Prostate gland (tissue), 2 donors: Measurements from ENCODE around the gene PPP1R3D. TPM values are rescaled to one million over a fixed set of nuclear protein-coding genes. Genes with fewer than 3 reads are reported as not detected.

Experiments
- DNase-seq: peaks from one replicate; pipeline ENCODE4 v3.0.0-alpha.2; 2019; ENCODE audit warnings: low spot score
- H3K27ac ChIP-seq, 2 donors: fragments of 200-600 bp; sonication (generic); 2 replicates each; pipeline ENCODE4 v1.5.1; 2017 to 2019
- H3K27me3 ChIP-seq: fragments of 200-600 bp; sonication (generic); replicated peaks from 2 replicates; pipeline ENCODE4 v1.5.1; 2019; ENCODE audit not compliant: insufficient read depth
- H3K36me3 ChIP-seq, 2 donors: fragments of 200-600 bp; sonication (generic); 1 replicate in 1 of 2; 2 replicates in 1 of 2; pipeline versions ENCODE4 v1.5.1 to v1.8.1; 2017 to 2019
- H3K4me1 ChIP-seq: fragments of 200-600 bp; sonication (generic); replicated peaks from 2 replicates; pipeline ENCODE4 v1.5.1; 2019
- H3K4me3 ChIP-seq, 2 donors: fragments of 200-600 bp; sonication (generic); 2 replicates each; pipeline ENCODE4 v1.5.1; 2017 to 2019
- H3K9me3 ChIP-seq: fragments of 200-600 bp; sonication (generic); 2 replicates; pipeline ENCODE4 v1.5.1; 2017
- POLR2A ChIP-seq: fragments of 450-650 bp; IDR thresholded peaks from one replicate; pipeline ENCODE4 v1.6.1; 2016; ENCODE audit warnings: antibody characterized with exemption, mild to moderate bottlenecking
- POLR2AphosphoS5 ChIP-seq: sonication (generic); formaldehyde crosslinking; IDR thresholded peaks from one replicate; pipeline ENCODE4 v1.6.1; 2017; ENCODE audit warnings: antibody characterized with exemption
- WGBS: methylation state at CpG from one replicate; pipeline ENCODE4 v1.1.5; 2018; 5-methylcytosine and 5-hydroxymethylcytosine counted together
- intact Hi-C: fragments of 100-400 bp; cut with DNase I; formaldehyde crosslinking; loops from one replicate; pipeline ENCODE4 v1.14.2; 2022
- total RNA-seq, 2 donors: library from RNA; depleted of rRNA; stranded (reverse); fragments of >200 nt; gene quantifications; one replicate each; pipeline ENCODE4 v1.1.0, GENCODE V29; 2016
- TF ChIP-seq, protein P1 (sequence below), 4 experiments: fragments of 200-600 bp in 2 of 4; fragments of 450-650 bp in 2 of 4; sonication (generic) in 2 of 4; IDR thresholded peaks; 1 replicate in 3 of 4; 2 replicates in 1 of 4; pipeline ENCODE4 v1.5.1; 2016 to 2019; ENCODE audit warnings: antibody characterized with exemption in 4 of 4, mild to moderate bottlenecking in 2 of 4, moderate library complexity in 2 of 4

Gene PPP1R3D
- total RNA-seq, 2 donors from 2014 or later: 16.0 to 16.6 TPM

DNA sequence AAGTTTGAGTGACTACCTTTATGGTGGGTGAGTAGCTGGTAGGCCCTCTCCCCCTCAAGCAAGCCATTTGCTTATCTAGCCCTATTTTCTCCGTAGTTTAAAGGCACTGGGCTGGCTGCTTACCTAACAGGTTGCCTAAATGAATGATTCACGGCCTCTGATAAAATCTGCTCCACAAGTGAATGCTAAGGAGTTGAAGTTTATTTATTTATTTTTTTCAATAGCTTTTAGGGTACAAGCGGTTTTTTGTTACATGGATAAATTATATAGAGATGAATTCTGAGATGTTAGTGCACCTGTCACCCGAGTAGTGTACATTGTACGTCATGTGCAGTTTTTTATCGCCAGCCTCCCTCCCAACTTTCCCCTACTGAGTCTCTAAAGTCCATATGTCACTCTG, 9.8 kb upstream of the PPP1R3D start:
- H3K4me1 ChIP-seq: peaks cover 11% of the 10 kb centered on the region
- no peak overlapping the region for H3K27ac ChIP-seq
- no peak for DNase-seq
- intact Hi-C loops: loop anchor here (10.0 kb wide), 1 partner anchor 105 kb away; no protein-coding TSS in a partner anchor
- no peaks in the 10 kb centered on the region for H3K9me3 ChIP-seq
- no peaks in the 10 kb centered on the region for H3K27me3 ChIP-seq
- no peak overlapping the region for H3K4me3 ChIP-seq
- TF ChIP-seq POLR2A (no peak), POLR2AphosphoS5 (no peak)
- TF ChIP-seq, protein P1, sequence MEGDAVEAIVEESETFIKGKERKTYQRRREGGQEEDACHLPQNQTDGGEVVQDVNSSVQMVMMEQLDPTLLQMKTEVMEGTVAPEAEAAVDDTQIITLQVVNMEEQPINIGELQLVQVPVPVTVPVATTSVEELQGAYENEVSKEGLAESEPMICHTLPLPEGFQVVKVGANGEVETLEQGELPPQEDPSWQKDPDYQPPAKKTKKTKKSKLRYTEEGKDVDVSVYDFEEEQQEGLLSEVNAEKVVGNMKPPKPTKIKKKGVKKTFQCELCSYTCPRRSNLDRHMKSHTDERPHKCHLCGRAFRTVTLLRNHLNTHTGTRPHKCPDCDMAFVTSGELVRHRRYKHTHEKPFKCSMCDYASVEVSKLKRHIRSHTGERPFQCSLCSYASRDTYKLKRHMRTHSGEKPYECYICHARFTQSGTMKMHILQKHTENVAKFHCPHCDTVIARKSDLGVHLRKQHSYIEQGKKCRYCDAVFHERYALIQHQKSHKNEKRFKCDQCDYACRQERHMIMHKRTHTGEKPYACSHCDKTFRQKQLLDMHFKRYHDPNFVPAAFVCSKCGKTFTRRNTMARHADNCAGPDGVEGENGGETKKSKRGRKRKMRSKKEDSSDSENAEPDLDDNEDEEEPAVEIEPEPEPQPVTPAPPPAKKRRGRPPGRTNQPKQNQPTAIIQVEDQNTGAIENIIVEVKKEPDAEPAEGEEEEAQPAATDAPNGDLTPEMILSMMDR (IDR thresholded peaks at IDR 0.05): no peak
- 63% methylated on average over 6 of the region's 6 CpGs for WGBS
- no peaks in the 10 kb centered on the region for H3K36me3 ChIP-seq

DNA sequence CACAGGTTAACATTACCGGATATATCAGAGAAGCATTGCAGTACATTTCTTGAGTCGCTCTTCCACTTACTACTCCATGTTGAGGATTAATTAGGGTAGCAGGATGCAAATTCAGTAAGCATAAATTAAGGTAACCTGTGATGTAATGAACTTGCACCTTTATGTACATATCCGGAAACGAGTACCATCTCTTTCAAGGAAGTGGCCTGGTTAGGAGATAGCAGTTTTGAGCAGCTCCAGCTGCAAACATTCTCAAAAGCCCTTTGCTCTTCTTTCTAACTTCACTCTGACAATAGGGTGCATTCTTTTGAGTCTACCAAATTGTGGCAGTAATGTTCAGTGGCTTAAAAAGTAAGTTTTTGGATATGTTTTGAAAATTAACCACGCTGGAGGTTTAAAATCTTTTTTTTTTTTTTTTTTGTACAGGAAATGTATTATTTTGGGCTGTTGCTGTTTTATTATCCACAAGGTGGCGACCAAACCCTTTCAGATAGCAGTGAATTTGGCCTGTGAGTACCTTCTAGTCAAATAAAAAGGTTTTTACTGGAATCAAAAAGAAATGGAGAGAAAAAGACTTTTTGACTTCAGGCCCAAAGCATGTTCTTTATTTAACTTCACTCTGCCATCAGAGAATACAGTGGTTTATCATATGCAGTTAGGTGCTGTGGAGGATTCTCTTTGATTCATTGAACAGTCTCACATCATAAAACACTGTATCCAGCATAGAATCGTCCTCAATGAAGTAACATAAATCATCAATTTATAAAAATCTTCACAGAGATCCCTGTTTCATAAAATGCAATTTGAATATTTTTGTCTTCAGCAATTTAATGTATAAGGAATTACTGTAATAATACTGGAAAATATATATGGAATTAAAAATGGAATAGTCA, 9.0 kb upstream of the PPP1R3D start:
- DNase-seq: peak; percentile 34

DNA sequence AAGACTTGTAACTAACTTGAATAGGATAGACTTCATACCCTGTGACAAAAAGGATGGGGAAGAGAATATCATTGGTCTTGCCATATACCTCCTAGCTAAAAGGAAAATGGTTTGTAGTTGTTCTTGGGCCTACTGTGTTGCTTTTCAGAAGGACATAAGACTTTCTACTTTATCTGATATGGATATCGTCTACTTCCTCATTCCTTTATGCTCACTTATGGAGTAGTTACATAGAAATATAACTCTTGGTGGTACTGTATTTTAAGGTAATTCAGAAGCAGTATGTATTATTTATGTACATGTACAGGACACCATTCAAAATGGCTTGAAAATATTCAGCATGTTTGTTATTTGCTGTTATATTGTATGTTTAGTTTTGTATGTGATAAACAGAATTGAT, 8.1 kb upstream of the PPP1R3D start:
- 29% methylated on average over 1 of the region's 1 CpG for WGBS
- DNase-seq: no peak
- Histone ChIP-seq H3K4me3 (no peak overlapping the region), H3K27ac (peak overlapping the region in 1 of 2 donors; percentile 7), H3K4me1 (peaks cover 14% of the 10 kb centered on the region), H3K36me3 (peaks cover 0 to 6% of the 10 kb centered on the region in 2 donors), H3K9me3 (no peaks in the 10 kb centered on the region), H3K27me3 (no peaks in the 10 kb centered on the region)
- no peak for TF ChIP-seq POLR2AphosphoS5
- no peak for TF ChIP-seq POLR2A
- TF ChIP-seq, protein P1 (IDR thresholded peaks at IDR 0.05): no peak
- intact Hi-C loops: loop anchor here (10.0 kb wide), 1 partner anchor 107 kb away; no protein-coding TSS in a partner anchor

More for the DNA sequence above, 9.0 kb upstream of the PPP1R3D start:
- H3K27me3 ChIP-seq: no peaks in the 10 kb centered on the region
- 29% methylated on average over 7 of the region's 7 CpGs for WGBS
- intact Hi-C loops: loop anchor here (10.0 kb wide), 1 partner anchor 106 kb away; no protein-coding TSS in a partner anchor
- no peak overlapping the region for H3K27ac ChIP-seq
- H3K4me1 ChIP-seq: peaks cover 11% of the 10 kb centered on the region
- TF ChIP-seq POLR2A (no peak), POLR2AphosphoS5 (peak; percentile 27)
- TF ChIP-seq, protein P1 (IDR thresholded peaks at IDR 0.05): peak; percentile 14 to 72 (median 62)
- peaks cover 0 to 6% of the 10 kb centered on the region in 2 donors for H3K36me3 ChIP-seq
- H3K4me3 ChIP-seq: no peak overlapping the region
- no peaks in the 10 kb centered on the region for H3K9me3 ChIP-seq

DNA sequence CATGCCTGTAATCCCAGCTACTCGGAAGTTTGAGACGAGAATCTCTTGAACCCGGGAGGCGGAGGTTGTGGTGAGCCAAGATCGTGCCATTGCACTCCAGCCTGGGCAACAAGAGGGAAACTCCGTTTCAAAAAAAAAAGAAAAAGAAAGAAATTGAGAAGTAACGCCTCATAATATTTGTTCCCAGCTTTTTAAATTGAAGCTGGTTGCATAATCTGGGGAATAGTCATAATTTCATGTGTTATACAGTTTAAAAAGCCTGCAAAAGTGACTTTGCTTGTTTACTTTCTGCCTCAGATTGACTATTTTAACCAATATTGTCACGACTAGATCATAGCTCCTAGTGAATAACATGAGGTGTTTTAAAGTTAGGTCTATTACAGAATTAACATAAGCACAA, 7.3 kb upstream of the PPP1R3D start:
- no peak overlapping the region for H3K4me3 ChIP-seq
- no peak overlapping the region for H3K27ac ChIP-seq
- peaks cover 0 to 6% of the 10 kb centered on the region in 2 donors for H3K36me3 ChIP-seq
- no peaks in the 10 kb centered on the region for H3K9me3 ChIP-seq
- H3K27me3 ChIP-seq: no peaks in the 10 kb centered on the region
- intact Hi-C loops: loop anchor here (10.0 kb wide), 1 partner anchor 107 kb away; no protein-coding TSS in a partner anchor
- peaks cover 20% of the 10 kb centered on the region for H3K4me1 ChIP-seq
- TF ChIP-seq, protein P1 (IDR thresholded peaks at IDR 0.05): no peak
- TF ChIP-seq POLR2A (no peak), POLR2AphosphoS5 (no peak)
- DNase-seq: no peak
- 85% methylated on average over 8 of the region's 8 CpGs for WGBS
